ENCODE measurements around the gene MACROD2.

DNA sequence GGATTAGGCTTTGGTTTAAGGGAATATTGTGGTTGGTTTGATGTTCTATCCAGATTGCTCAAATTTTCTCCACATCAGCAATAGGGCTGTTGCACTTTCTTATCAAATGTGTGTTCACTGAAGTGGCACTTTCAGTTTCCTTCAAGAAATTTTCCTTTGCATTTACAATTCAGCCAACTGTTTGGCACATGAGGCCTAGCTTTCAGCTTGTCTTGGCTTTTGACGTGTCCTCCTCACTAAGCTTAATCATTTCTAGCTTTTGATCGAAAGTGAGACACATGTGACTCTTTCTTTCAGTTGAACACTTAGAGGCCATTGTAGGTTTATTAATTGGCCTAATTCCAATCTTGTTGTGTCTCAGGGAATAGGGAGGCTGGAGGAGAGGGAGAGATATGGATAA, 237.3 kb downstream of the MACROD2 start:
- TF ChIP-seq, protein P1, sequence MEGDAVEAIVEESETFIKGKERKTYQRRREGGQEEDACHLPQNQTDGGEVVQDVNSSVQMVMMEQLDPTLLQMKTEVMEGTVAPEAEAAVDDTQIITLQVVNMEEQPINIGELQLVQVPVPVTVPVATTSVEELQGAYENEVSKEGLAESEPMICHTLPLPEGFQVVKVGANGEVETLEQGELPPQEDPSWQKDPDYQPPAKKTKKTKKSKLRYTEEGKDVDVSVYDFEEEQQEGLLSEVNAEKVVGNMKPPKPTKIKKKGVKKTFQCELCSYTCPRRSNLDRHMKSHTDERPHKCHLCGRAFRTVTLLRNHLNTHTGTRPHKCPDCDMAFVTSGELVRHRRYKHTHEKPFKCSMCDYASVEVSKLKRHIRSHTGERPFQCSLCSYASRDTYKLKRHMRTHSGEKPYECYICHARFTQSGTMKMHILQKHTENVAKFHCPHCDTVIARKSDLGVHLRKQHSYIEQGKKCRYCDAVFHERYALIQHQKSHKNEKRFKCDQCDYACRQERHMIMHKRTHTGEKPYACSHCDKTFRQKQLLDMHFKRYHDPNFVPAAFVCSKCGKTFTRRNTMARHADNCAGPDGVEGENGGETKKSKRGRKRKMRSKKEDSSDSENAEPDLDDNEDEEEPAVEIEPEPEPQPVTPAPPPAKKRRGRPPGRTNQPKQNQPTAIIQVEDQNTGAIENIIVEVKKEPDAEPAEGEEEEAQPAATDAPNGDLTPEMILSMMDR (IDR thresholded peaks at IDR 0.05), result no peak
- TF ChIP-seq POLR2A (IDR thresholded peaks at IDR 0.05), result no peak
